GM10847 (cell line): Measurements from ENCODE around the gene PMEL.

Experiments
- POLR2A ChIP-seq: IDR thresholded peaks from 2 replicates; pipeline ENCODE4 v1.6.1; 2011; ENCODE audit not compliant: insufficient read length; ENCODE audit errors: extremely low read depth

PMEL gene

GRCh38 chr12:55957106-55957859 is 8.6 kb downstream of the PMEL start:
- TF ChIP-seq POLR2A: no peak

GRCh38 chr12:55955800-55956508 is 9.9 kb downstream of the PMEL start:
- TF ChIP-seq POLR2A: no peak

GRCh38 chr12:55955344-55955743 is 10.5 kb downstream of the PMEL start:
- no peak for TF ChIP-seq POLR2A

DNA sequence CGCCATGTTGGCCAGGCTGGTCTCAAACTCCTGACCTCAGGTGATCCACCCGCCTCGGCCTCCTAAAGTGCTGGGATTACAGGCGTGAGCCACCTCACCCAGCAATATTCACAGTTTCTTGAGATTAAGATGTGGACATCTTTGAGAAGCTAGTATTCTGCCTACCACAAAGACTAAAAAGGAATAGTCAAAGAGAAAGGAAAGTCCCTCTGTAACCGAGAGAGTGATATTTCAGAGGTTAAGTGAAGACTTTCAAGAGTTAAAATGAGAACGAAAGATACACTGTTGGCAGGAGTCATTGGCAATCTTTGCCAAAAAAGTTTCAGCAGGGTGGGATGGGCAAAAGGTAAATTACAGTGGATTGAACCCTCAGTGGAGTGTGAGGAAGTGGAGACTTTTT is 19.3 kb downstream of the PMEL start:
- no peak for TF ChIP-seq POLR2A

DNA sequence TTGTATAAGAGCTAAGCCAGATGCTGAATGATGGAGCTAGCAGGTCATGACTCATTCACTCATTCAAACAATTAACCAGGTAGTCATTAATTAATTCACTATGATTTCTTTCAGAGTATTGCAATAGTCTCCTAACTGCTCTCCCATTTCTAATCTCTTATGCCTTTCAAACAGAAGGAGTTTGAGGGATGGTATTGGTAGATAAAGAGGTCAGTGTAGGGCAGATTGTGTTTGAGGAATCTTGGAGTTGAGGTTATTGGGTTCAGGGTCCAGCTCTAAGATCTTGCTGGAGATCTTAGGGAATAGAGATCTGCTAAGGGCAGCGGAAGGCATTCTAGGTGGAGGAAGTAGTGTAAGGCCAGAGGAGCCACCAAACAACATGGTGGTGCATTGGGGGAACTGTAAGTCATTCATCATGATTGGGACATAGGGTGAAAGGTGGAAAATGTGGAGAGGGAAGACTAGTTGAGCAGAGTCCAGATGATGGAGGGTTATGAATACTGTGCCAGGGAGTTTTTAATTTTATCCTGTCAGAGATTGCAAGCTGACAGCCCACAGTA is 23.2 kb downstream of the PMEL start:
- no peak for TF ChIP-seq POLR2A

GRCh38 chr12:55942055-55942454 is 23.8 kb downstream of the PMEL start:
- no peak for TF ChIP-seq POLR2A

- TF ChIP-seq POLR2A: no peak
Observed at GRCh38 chr12:55940065-55940732, 25.6 kb downstream of the PMEL start.

- no peak for TF ChIP-seq POLR2A
Observed at GRCh38 chr12:55938826-55939501, 26.9 kb downstream of the PMEL start.

DNA sequence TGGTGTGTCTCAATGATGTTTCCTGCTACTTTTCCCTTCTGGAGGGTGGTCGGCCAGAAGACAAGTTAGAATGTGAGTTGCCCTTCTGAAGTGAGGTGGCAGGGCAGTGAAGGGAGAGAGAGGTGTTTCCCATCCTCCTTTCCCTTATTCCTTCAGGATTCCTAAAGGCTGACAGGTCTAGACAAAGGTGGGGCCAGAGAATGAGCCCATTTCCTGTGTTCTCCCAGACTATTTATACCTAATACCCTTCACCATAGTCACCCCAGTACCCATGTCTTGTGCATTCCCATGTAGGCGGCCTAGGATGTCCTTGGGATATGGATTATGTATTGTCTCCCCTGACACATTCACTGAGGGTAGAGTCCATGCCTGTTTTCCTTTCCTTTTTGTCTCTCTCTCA is 27.9 kb downstream of the PMEL start:
- no peak for TF ChIP-seq POLR2A

- TF ChIP-seq POLR2A: no peak
Observed at GRCh38 chr12:55935738-55936151, 30.1 kb downstream of the PMEL start.

GRCh38 chr12:55934773-55935172 is 31.1 kb downstream of the PMEL start:
- no peak for TF ChIP-seq POLR2A

GRCh38 chr12:55933799-55934742 is 31.8 kb downstream of the PMEL start:
- no peak for TF ChIP-seq POLR2A

DNA sequence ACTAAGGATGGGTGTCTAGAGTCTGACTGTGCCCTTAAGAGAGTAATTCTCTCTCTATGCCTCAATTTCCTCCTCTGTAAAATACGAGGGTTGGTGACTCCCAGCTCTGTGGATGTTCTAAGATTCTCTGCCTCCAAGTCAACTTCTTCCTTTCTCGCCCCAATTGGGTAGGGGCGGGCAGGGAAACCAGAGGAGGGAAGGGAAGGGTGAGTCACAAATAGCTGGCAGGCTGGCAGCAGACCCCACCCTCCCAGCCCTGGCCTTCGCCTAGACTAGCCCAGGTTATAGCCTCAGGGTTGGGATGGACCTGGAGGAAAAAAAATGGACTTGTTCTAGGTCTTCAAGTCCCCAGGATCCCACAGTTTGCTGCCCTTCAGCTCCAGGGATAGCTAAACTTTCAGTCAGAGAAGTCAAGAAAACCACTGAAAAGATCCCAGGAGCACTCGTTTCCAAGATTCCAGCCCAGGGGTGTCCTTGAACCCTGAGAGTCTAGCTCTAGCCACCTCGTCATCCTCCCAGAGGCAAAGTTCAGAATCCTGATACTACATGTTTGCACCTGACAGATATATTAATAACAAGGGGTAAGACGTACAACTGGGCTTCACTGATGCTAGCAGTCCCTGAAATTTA is 32.6 kb downstream of the PMEL start:
- no peak for TF ChIP-seq POLR2A

- TF ChIP-seq POLR2A: no peak
Observed at GRCh38 chr12:55932551-55932910, 33.3 kb downstream of the PMEL start.
